HUDEP-2 (cell line): Measurements from ENCODE around the gene SCART1.
"Not testable (repeated sequence)": the region's sequence is repeated elsewhere in the genome, so short reads cannot be mapped to it uniquely, and the experiment has no call there.

ENCODE experiments used
- DNase-seq, 76 experiments: peaks; one replicate each; lab custom pipeline; 2025; ENCODE audit not compliant: unreplicated experiment in 76 of 76; lab: John Stamatoyannopoulos, UW

The SCART1 gene

GRCh38 chr10:133467286-133467911 lies 13.7 kb downstream of the SCART1 start:
- DNase-seq, result no peak

GRCh38 chr10:133469205-133469604 lies 15.5 kb downstream of the SCART1 start:
- not testable (repeated sequence) for DNase-seq

GRCh38 chr10:133471300-133472109 lies 17.8 kb downstream of the SCART1 start:
- DNase-seq, result no peak

GRCh38 chr10:133473270-133473669 lies 19.5 kb downstream of the SCART1 start:
- no peak for DNase-seq

- no peak for DNase-seq
These were observed 20.3 kb downstream of the SCART1 start for GRCh38 chr10:133474027-133474426.

- DNase-seq, result no peak
These were observed 21.1 kb downstream of the SCART1 start for GRCh38 chr10:133474665-133475424.

- no peak for DNase-seq
These were observed 21.6 kb downstream of the SCART1 start for GRCh38 chr10:133475425-133475734.

GRCh38 chr10:133475821-133476640 lies 22.3 kb downstream of the SCART1 start:
- DNase-seq, result no peak

GRCh38 chr10:133476641-133476990 lies 22.9 kb downstream of the SCART1 start:
- no peak for DNase-seq

- DNase-seq, result no peak
These were observed 27.4 kb downstream of the SCART1 start for GRCh38 chr10:133481086-133481643.

GRCh38 chr10:133481657-133482056 lies 27.9 kb downstream of the SCART1 start:
- DNase-seq, result no peak

GRCh38 chr10:133484818-133485217 lies 31.1 kb downstream of the SCART1 start:
- DNase-seq, result no peak

- no peak for DNase-seq
These were observed 33.3 kb downstream of the SCART1 start for GRCh38 chr10:133487085-133487484.

GRCh38 chr10:133488354-133488753 lies 34.6 kb downstream of the SCART1 start:
- DNase-seq, result no peak

- no peak for DNase-seq
These were observed 36.3 kb downstream of the SCART1 start for GRCh38 chr10:133489816-133490588.

GRCh38 chr10:133493562-133493961 lies 39.8 kb downstream of the SCART1 start:
- not testable (repeated sequence) for DNase-seq

GRCh38 chr10:133497363-133497762 lies 43.6 kb downstream of the SCART1 start:
- DNase-seq, result peak in 10 of 76 experiments; percentile 2 to 30 (median 14)

GRCh38 chr10:133499176-133499575 lies 45.4 kb downstream of the SCART1 start:
- not testable (repeated sequence) for DNase-seq

- DNase-seq, result not testable (repeated sequence)
These were observed 47.2 kb downstream of the SCART1 start for GRCh38 chr10:133500897-133501296.

- DNase-seq, result no peak
These were observed 56.0 kb downstream of the SCART1 start for GRCh38 chr10:133509700-133510099.
